Esophagus muscularis mucosa (tissue), 4 donors: ENCODE results near the gene IL4R. TPM values are rescaled to one million over a fixed set of nuclear protein-coding genes. Genes with fewer than 3 reads are reported as not detected.

Source experiments
- DNase-seq: peaks from one replicate; pipeline ENCODE4 v3.0.0-alpha.2; 2017; ENCODE audit errors: extremely low spot score
- H3K27ac ChIP-seq, 4 donors: fragments of 200-600 bp; sonication (generic); replicated peaks in 1 of 4; 1 replicate in 3 of 4; 2 replicates in 1 of 4; pipeline ENCODE4 v1.5.1; 2016 to 2019; ENCODE audit warnings: mild to moderate bottlenecking in 1 of 4
- H3K27me3 ChIP-seq, 4 donors: fragments of 200-600 bp; sonication (generic); one replicate each; pipeline versions ENCODE4 v1.5.1 to v1.6.0; 2016 to 2019
- H3K36me3 ChIP-seq, 4 donors: fragments of 200-600 bp; sonication (generic); one replicate each; pipeline ENCODE4 v1.5.1; 2016 to 2019
- H3K4me1 ChIP-seq, 4 donors: fragments of 200-600 bp; sonication (generic); one replicate each; pipeline ENCODE4 v1.5.1; 2016 to 2019
- H3K4me3 ChIP-seq, 4 donors: fragments of 200-600 bp; sonication (generic); 1 replicate in 2 of 4; 2 replicates in 2 of 4; pipeline ENCODE4 v1.5.1; 2016 to 2019; ENCODE audit warnings: mild to moderate bottlenecking in 4 of 4, moderate library complexity in 1 of 4
- H3K9me3 ChIP-seq, 4 donors: fragments of 200-600 bp; sonication (generic); 1 replicate in 3 of 4; 2 replicates in 1 of 4; pipeline ENCODE4 v1.5.1; 2016 to 2019
- CTCF ChIP-seq, 3 experiments: fragments of 200-600 bp in 2 of 3; fragments of 450-650 bp in 1 of 3; sonication (generic) in 2 of 3; IDR thresholded peaks; one replicate each; pipeline ENCODE4 v1.5.1; 2017 to 2019; ENCODE audit warnings: antibody characterized with exemption in 3 of 3, mild to moderate bottlenecking in 2 of 3, moderate library complexity in 1 of 3
- EP300 ChIP-seq: sonication (generic); formaldehyde crosslinking; IDR thresholded peaks from one replicate; pipeline ENCODE4 v1.6.1; 2017; ENCODE audit warnings: antibody characterized with exemption
- POLR2A ChIP-seq: fragments of 450-650 bp; IDR thresholded peaks from one replicate; pipeline ENCODE4 v1.6.1; 2017; ENCODE audit warnings: antibody characterized with exemption, moderate library complexity, mild to moderate bottlenecking, low read depth
- POLR2AphosphoS5 ChIP-seq, 2 donors: sonication (generic); formaldehyde crosslinking; IDR thresholded peaks; one replicate each; pipeline ENCODE4 v1.6.1; 2017; ENCODE audit warnings: antibody characterized with exemption in 2 of 2
- WGBS: methylation state at CpG from one replicate; pipeline ENCODE4 v1.1.5; 2018; 5-methylcytosine and 5-hydroxymethylcytosine counted together
- intact Hi-C: fragments of 100-400 bp; cut with DNase I; formaldehyde crosslinking; loops from one replicate; pipeline ENCODE4 v1.15.1; 2023
- total RNA-seq, 4 donors: library from RNA; depleted of rRNA; stranded (reverse); fragments of >200 nt; gene quantifications; one replicate each; pipeline versions ENCODE4 v1.1.0 to v1.2.1, GENCODE V29; 2016

IL4R gene
- total RNA-seq, 4 donors from 2014 or later, result 72.7 to 167 (median 116) TPM

- no peak for TF ChIP-seq EP300
- TF ChIP-seq POLR2AphosphoS5 (IDR thresholded peaks at IDR 0.05), result no peak
- TF ChIP-seq CTCF (IDR thresholded peaks at IDR 0.05), result no peak
- TF ChIP-seq POLR2A, result no peak
- DNase-seq, result no peak
- H3K4me1 ChIP-seq, result peaks cover 12 to 38% (median 28%) of the 10 kb centered on the region in 4 donors
- H3K27me3 ChIP-seq, result no peaks in the 10 kb centered on the region
- peak overlapping the region in 2 of 4 donors; percentile 32 to 51 for H3K4me3 ChIP-seq
- WGBS, result 47% methylated on average over 8 of the region's 9 CpGs
- no peaks in the 10 kb centered on the region for H3K9me3 ChIP-seq
- intact Hi-C loops, result loop anchor here (2.0 kb wide), 1 partner anchor 134 kb away; no protein-coding TSS in a partner anchor
- peaks cover 1 to 12% (median 11%) of the 10 kb centered on the region in 4 donors for H3K36me3 ChIP-seq
- H3K27ac ChIP-seq, result no peak overlapping the region
These were observed 54.6 kb downstream of the IL4R start for GRCh38 chr16:27368358-27368722.

- peaks cover 12 to 28% (median 19%) of the 10 kb centered on the region in 4 donors for H3K4me1 ChIP-seq
- intact Hi-C loops, result loop anchor here (1.0 to 5.0 kb wide), 3 partner anchors 82 to 191 kb away; no protein-coding TSS in a partner anchor
- no peaks in the 10 kb centered on the region for H3K27me3 ChIP-seq
- DNase-seq, result no peak
- H3K36me3 ChIP-seq, result no peaks in the 10 kb centered on the region
- H3K27ac ChIP-seq, result no peak overlapping the region
- no peak overlapping the region for H3K4me3 ChIP-seq
- WGBS, result 88% methylated on average over 3 of the region's 3 CpGs
- no peaks in the 10 kb centered on the region for H3K9me3 ChIP-seq
- TF ChIP-seq POLR2A (no peak), EP300 (no peak), CTCF (IDR thresholded peaks at IDR 0.05) (no peak), POLR2AphosphoS5 (IDR thresholded peaks at IDR 0.05) (no peak)
These were observed 56.0 kb downstream of the IL4R start for GRCh38 chr16:27369806-27370205.

GRCh38 chr16:27370318-27370717 lies 56.5 kb downstream of the IL4R start:
- no peak overlapping the region for H3K27ac ChIP-seq
- DNase-seq, result no peak
- no peaks in the 10 kb centered on the region for H3K27me3 ChIP-seq
- no peak for TF ChIP-seq POLR2A
- no peak for TF ChIP-seq POLR2AphosphoS5 (IDR thresholded peaks at IDR 0.05)
- no peak for TF ChIP-seq EP300
- no peak for TF ChIP-seq CTCF (IDR thresholded peaks at IDR 0.05)
- no peak overlapping the region for H3K4me3 ChIP-seq
- H3K9me3 ChIP-seq, result no peaks in the 10 kb centered on the region
- H3K36me3 ChIP-seq, result no peaks in the 10 kb centered on the region
- peaks cover 12 to 28% (median 21%) of the 10 kb centered on the region in 4 donors for H3K4me1 ChIP-seq
- intact Hi-C loops, result loop anchor here (1.0 to 5.0 kb wide), 2 partner anchors 82 to 191 kb away; no protein-coding TSS in a partner anchor

- Histone ChIP-seq H3K4me3 (no peak overlapping the region), H3K27me3 (no peaks in the 10 kb centered on the region), H3K9me3 (no peaks in the 10 kb centered on the region), H3K36me3 (no peaks in the 10 kb centered on the region), H3K27ac (no peak overlapping the region), H3K4me1 (peaks cover 0 to 13% (median 5%) of the 10 kb centered on the region in 4 donors)
- DNase-seq, result no peak
- 92% methylated on average over 3 of the region's 3 CpGs for WGBS
- TF ChIP-seq CTCF (IDR thresholded peaks at IDR 0.05) (no peak), EP300 (no peak), POLR2A (no peak), POLR2AphosphoS5 (IDR thresholded peaks at IDR 0.05) (no peak)
- intact Hi-C loops, result loop anchor here (5.0 kb wide), 1 partner anchor 79 kb away; no protein-coding TSS in a partner anchor
These were observed 59.5 kb downstream of the IL4R start for GRCh38 chr16:27373312-27373711.
